Lung (tissue), 12 donors: Measurements from ENCODE around the gene KRT14. TPM values are rescaled to one million over a fixed set of nuclear protein-coding genes. Genes with fewer than 3 reads are reported as not detected.
"Not testable (repeated sequence)": the region's sequence is repeated elsewhere in the genome, so short reads cannot be mapped to it uniquely, and the experiment has no call there.

Source experiments
- ATAC-seq: fragments of 200-7000 bp; cut with Tn5 transposase; one replicate; pipeline ENCODE4 v1.9.1; 2020; ENCODE audit warnings: moderate number of reproducible peaks; ENCODE audit not compliant: insufficient read depth, low FRiP score
- DNase-seq, 3 donors: peaks; one replicate each; pipeline ENCODE4 v3.0.0-alpha.2; 2013 to 2017
- H3K27ac ChIP-seq, 2 donors: one replicate each; pipeline ENCODE4 v1.5.1; 2013; ENCODE audit warnings: mild to moderate bottlenecking in 2 of 2, moderate library complexity in 2 of 2, control low read depth in 1 of 2, inconsistent platforms in 1 of 2, low read depth in 1 of 2, low read length in 1 of 2
- H3K27me3 ChIP-seq, 3 donors: one replicate each; pipeline ENCODE4 v1.5.1; 2013; ENCODE audit warnings: low read length in 2 of 3; ENCODE audit not compliant: control insufficient read depth in 3 of 3, insufficient read depth in 3 of 3
- H3K36me3 ChIP-seq, 4 donors: one replicate each; pipeline ENCODE4 v1.5.1; 2013; ENCODE audit warnings: low read length in 4 of 4, mild to moderate bottlenecking in 1 of 4, moderate library complexity in 1 of 4; ENCODE audit not compliant: control insufficient read depth in 4 of 4, insufficient read depth in 4 of 4
- H3K4me1 ChIP-seq, 5 donors: one replicate each; pipeline ENCODE4 v1.5.1; 2013; ENCODE audit warnings: low read length in 5 of 5, mild to moderate bottlenecking in 2 of 5, moderate library complexity in 1 of 5; ENCODE audit not compliant: control insufficient read depth in 5 of 5, insufficient read depth in 5 of 5
- H3K4me3 ChIP-seq: one replicate; pipeline ENCODE4 v1.5.1; 2013; ENCODE audit warnings: mild to moderate bottlenecking, control low read depth, moderate library complexity
- H3K9ac ChIP-seq, 2 donors: one replicate each; pipeline ENCODE4 v1.5.1; 2013; ENCODE audit warnings: low read length in 2 of 2, control low read depth in 1 of 2; ENCODE audit not compliant: insufficient read depth in 1 of 2
- H3K9me3 ChIP-seq, 4 donors: one replicate each; pipeline ENCODE4 v1.5.1; 2013; ENCODE audit warnings: low read length in 3 of 4, mild to moderate bottlenecking in 1 of 4, moderate library complexity in 1 of 4; ENCODE audit not compliant: control insufficient read depth in 4 of 4, insufficient read depth in 3 of 4
- WGBS, 2 donors: extraction: QIAGEN DNeasy Blood & Tissue Kit; methylation state at CpG; one replicate each; pipeline ENCODE4 v1.1.7; 2013; 5-methylcytosine and 5-hydroxymethylcytosine counted together
- polyA plus RNA-seq, 2 donors: library from polyadenylated mRNA; stranded (reverse); fragments of 200-250 nt; gene quantifications; one replicate each; pipeline ENCODE4 v1.2.1, GENCODE V29; 2013
- total RNA-seq, 2 donors: library from RNA; depleted of rRNA in 1 of 2; stranded (reverse); fragments of >200 nt in 1 of 2; gene quantifications; one replicate each; pipeline ENCODE4 v1.2.1, GENCODE V29; 2014 to 2021
- TF ChIP-seq, protein P1 (sequence below): IDR thresholded peaks from 2 replicates; pipeline ENCODE4 v1.5.1; 2012; ENCODE audit warnings: mild to moderate bottlenecking; ENCODE audit errors: control extremely low read depth, extremely low read depth
- donor health status: control.
- donor health status: control.
- donor health status: Bipolar disorder and iron deficiency.
- donor health status: healthy.
- donor health status: DM: yes; HTN: yes; CAD: no.

KRT14 gene
- total and polyA plus RNA-seq, 4 donors: 0.37 to 0.71 (median 0.63) TPM; not detected in 1

DNA sequence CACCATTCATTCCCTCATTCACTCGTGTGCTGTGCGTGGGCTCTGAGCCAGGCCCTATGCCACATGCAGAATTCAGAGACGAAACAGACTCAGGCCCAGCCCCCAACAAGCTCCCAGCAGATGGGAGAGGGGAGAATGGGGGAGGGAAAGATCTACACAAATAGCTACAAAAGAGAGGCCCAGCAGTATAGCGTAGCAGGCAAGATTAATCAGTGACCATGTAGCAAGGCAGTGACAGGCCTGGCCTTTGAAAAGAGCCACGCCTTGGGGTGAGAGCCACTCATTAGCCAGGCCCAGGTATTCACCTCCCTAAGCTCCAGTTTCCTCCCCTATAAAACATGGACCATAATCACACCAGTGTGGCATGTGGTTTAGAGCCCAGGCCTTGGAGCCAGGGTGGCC, 42.2 kb downstream of the KRT14 start:
- ATAC-seq: no peak

DNA sequence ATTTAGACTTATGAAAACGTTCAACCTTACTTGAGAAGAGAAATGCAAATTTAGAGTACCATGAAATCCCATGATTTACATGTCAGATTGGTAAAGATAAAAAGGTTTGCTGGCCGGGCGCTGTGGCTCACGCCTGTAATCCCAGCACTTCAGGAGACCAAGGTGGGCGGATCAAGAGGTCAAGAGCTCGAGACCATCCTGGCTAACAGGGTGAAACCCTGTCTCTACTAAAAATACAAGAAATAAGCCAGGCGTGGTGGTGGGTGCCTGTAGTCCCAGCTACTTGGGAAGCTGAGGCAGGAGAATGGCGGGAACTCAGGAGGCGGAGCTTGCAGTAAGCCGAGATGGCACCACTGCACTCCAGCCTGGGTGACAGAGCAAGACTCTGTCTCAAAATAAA, 43.9 kb downstream of the KRT14 start:
- H3K27me3 ChIP-seq, H3K36me3 ChIP-seq, H3K9me3 ChIP-seq, DNase-seq, H3K27ac ChIP-seq, H3K9ac ChIP-seq, ATAC-seq, H3K4me3 ChIP-seq: not testable (repeated sequence)
- 85 to 87% methylated on average over 10 of the region's 10 CpGs for WGBS, 2 donors
- peaks cover 0 to 12% (median 0%) of the 10 kb centered on the region in 5 donors for H3K4me1 ChIP-seq

More for the DNA sequence above, 42.2 kb downstream of the KRT14 start:
- H3K4me3 ChIP-seq: no peak overlapping the region
- peaks cover 0 to 5% (median 0%) of the 10 kb centered on the region in 4 donors for H3K9me3 ChIP-seq
- TF ChIP-seq, protein P1, sequence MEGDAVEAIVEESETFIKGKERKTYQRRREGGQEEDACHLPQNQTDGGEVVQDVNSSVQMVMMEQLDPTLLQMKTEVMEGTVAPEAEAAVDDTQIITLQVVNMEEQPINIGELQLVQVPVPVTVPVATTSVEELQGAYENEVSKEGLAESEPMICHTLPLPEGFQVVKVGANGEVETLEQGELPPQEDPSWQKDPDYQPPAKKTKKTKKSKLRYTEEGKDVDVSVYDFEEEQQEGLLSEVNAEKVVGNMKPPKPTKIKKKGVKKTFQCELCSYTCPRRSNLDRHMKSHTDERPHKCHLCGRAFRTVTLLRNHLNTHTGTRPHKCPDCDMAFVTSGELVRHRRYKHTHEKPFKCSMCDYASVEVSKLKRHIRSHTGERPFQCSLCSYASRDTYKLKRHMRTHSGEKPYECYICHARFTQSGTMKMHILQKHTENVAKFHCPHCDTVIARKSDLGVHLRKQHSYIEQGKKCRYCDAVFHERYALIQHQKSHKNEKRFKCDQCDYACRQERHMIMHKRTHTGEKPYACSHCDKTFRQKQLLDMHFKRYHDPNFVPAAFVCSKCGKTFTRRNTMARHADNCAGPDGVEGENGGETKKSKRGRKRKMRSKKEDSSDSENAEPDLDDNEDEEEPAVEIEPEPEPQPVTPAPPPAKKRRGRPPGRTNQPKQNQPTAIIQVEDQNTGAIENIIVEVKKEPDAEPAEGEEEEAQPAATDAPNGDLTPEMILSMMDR: no peak
- peaks cover 0 to 15% (median 6%) of the 10 kb centered on the region in 5 donors for H3K4me1 ChIP-seq
- H3K9ac ChIP-seq: no peak overlapping the region
- no peaks in the 10 kb centered on the region for H3K36me3 ChIP-seq
- WGBS, 2 donors: 49 to 73% methylated on average over 5 of the region's 5 CpGs
- peak in 2 of 3 donors; percentile 18 to 67 for DNase-seq
- peak overlapping the region in 1 of 2 donors; percentile 33 for H3K27ac ChIP-seq
- H3K27me3 ChIP-seq: no peaks in the 10 kb centered on the region

DNA sequence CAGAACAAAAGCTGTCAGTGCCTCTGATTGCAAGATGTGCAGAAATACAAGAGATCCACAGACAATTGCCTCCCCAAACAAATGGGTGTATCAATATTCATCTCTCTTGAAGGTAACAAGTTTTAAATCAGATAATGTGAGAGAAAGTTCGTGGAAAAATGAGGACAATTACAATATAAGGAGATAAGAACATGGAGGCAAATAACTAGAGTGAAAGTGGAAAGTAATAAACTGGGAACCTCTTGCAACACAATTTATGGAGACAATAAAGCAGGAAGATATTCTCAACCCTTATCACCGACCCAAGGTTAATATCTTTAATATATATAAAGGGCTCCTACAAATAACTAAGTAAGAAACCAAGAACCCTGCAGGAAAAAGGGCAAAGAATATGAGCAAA, 44.3 kb downstream of the KRT14 start:
- ATAC-seq: no peak
- Histone ChIP-seq H3K27ac (no peak overlapping the region), H3K4me3 (no peak overlapping the region), H3K9me3 (peaks cover 0 to 5% (median 0%) of the 10 kb centered on the region in 4 donors), H3K27me3 (no peaks in the 10 kb centered on the region), H3K36me3 (no peaks in the 10 kb centered on the region), H3K9ac (no peak overlapping the region), H3K4me1 (peaks cover 0 to 12% (median 0%) of the 10 kb centered on the region in 5 donors)
- no peak for DNase-seq
- TF ChIP-seq, protein P1: no peak
- 52 to 82% methylated on average over 2 of the region's 2 CpGs for WGBS, 2 donors

DNA sequence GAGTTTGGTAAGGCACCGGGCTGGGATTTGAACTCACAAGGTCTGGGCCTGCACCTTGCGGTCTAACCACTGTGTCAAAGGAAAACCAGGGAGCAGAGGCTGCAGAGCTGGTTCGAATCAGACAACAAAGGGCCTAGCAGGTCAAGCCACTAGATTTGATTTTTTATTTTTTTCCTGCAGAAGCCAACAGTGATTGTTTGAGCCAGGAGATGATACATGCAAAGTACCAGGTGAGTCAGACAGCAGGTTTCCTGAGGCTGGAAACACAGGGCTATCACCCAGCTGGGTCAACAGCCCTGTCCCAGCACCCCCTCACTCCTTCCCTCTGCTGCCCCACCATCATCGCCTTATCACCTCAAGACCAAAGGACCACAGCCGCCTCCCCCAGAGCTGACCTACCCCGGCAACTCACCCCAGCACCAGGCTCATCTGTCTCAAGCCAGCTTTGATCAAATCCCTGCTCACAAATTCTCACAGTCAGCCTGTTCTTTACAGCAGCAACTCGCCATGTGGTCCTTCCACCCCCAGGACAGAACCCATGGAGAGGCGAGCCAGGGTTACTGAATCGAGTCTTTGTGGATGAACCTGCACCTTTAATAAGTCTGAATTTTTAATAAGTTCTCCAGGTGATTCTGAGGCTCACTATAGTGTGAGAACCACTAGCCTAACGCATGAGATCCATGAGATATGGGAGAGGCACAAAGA, 45.6 kb downstream of the KRT14 start:
- TF ChIP-seq, protein P1: no peak
- Histone ChIP-seq H3K4me3 (no peak overlapping the region), H3K9me3 (no peaks in the 10 kb centered on the region), H3K27me3 (no peaks in the 10 kb centered on the region), H3K27ac (no peak overlapping the region), H3K4me1 (peaks cover 0 to 12% (median 0%) of the 10 kb centered on the region in 5 donors), H3K9ac (no peak overlapping the region), H3K36me3 (no peaks in the 10 kb centered on the region)
- DNase-seq (no peak), ATAC-seq (no peak)
- 84 to 90% methylated on average over 10 of the region's 10 CpGs for WGBS, 2 donors
